SK-N-SH treated with all-trans-retinoic acid at 6 μM for 48 hours (cell line): ENCODE results near the gene FARS2.

Source experiments
- PATZ1 ChIP-seq: fragments of 250-450 bp; sonication (Bioruptor Pico); IDR thresholded peaks from 2 replicates; pipeline ENCODE4 v1.8.0; 2020; ENCODE audit warnings: mild to moderate bottlenecking, moderate library complexity, borderline replicate concordance
- SNAI2 ChIP-seq: fragments of 250-450 bp; sonication (Bioruptor Pico); IDR thresholded peaks from 2 replicates; pipeline ENCODE4 v1.5.0; 2020; ENCODE audit warnings: mild to moderate bottlenecking, moderate library complexity

- TF ChIP-seq PATZ1 (CRISPR knock-in tag) (no peak), SNAI2 (CRISPR knock-in tag) (no peak)
Observed at GRCh38 chr6:5554226-5554625, 292.9 kb downstream of the FARS2 start.
